ENCODE results near the gene GDAP1L1.
"Not testable (repeated sequence)": the region's sequence is repeated elsewhere in the genome, so short reads cannot be mapped to it uniquely, and the experiment has no call there.

GDAP1L1 gene

DNA sequence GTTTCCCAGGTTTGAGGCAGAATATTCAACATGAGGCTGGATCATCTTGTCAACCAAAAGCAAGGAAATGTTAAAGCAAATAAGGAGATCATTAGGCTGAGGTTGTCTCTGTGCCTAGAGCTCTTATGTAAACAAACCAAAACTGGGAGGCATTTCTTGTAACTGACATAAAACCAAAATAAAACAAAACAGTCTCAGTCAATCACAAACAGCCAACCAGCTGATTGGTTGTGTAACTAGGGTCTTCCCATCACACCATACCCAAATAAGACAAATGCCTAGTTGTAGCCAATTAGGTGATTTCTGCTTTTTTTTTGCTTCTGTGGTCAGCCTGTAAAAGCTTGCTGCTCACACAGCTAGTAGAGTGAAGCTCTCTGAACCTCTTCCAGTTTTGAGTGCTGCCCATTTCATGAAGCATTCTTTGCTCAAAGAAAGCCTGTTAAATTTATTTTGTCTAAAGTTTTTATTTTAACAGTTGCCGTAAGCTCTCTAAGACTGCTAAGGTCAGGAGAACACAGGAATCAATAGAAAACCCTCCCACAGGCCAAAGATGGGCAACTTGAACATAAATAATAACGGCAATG lies 72.8 kb downstream of the GDAP1L1 start:
- Histone ChIP-seq H3K27ac (ENCODE audit: low read depth in 2 of 2, low read length in 2 of 2) (no peak overlapping the region), H3K9me3 (ENCODE audit: control insufficient read depth in 2 of 2, low read length in 2 of 2) (no peaks in the 10 kb centered on the region), H3K4me1 (ENCODE audit: control insufficient read depth in 2 of 2, insufficient read depth in 2 of 2, low read length in 2 of 2) (peaks cover 6 to 8% of the 10 kb centered on the region in 2 donors), H3K27me3 (ENCODE audit: control insufficient read depth in 2 of 2, insufficient read depth in 2 of 2, low read length in 2 of 2) (no peaks in the 10 kb centered on the region), H3K4me3 (ENCODE audit: low read length in 2 of 2) (no peak overlapping the region), H3K36me3 (ENCODE audit: control insufficient read depth in 2 of 2, insufficient read depth in 2 of 2, low read length in 2 of 2) (no peaks in the 10 kb centered on the region), H3K9ac (ENCODE audit: low read depth in 1 of 2, low read length in 2 of 2) (no peak overlapping the region)

DNA sequence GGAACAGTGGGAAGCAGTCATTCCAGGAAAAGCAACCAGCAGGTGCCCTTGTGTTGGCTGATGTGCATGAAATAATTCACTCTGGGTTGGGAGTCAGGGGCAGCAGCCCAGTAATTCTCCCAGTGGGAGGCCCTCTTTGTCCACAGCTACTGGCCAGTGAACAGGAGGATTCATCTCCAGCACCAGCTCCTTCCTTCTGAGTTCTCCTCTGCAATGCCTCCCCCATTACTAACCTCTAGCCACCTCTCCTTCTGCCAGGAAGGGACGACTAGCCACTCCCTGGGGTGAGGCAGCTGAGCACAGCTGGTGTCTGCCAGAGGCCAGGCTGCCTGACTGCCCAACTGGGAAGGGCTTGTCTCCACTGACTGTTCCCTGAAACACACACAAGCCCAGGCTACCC lies 77.2 kb downstream of the GDAP1L1 start:
- Histone ChIP-seq H3K4me1 (ENCODE audit: control insufficient read depth in 2 of 2, insufficient read depth in 2 of 2, low read length in 2 of 2) (peaks cover 6 to 8% of the 10 kb centered on the region in 2 donors), H3K9ac (ENCODE audit: low read depth in 1 of 2, low read length in 2 of 2) (peak overlapping the region in 1 of 2 donors; percentile 23), H3K27me3 (ENCODE audit: control insufficient read depth in 2 of 2, insufficient read depth in 2 of 2, low read length in 2 of 2) (no peaks in the 10 kb centered on the region), H3K36me3 (ENCODE audit: control insufficient read depth in 2 of 2, insufficient read depth in 2 of 2, low read length in 2 of 2) (no peaks in the 10 kb centered on the region), H3K9me3 (ENCODE audit: control insufficient read depth in 2 of 2, low read length in 2 of 2) (no peaks in the 10 kb centered on the region), H3K4me3 (ENCODE audit: low read length in 2 of 2) (peak overlapping the region in 1 of 2 donors; percentile 18), H3K27ac (ENCODE audit: low read depth in 2 of 2, low read length in 2 of 2) (peak overlapping the region; percentile 63 to 79)

GRCh38 chr20:44326391-44327159 lies 79.5 kb downstream of the GDAP1L1 start:
- peak overlapping the region; percentile 47 to 50 for H3K4me3 ChIP-seq (ENCODE audit: low read length in 2 of 2)

GRCh38 chr20:44327748-44328147 lies 80.6 kb downstream of the GDAP1L1 start:
- H3K9ac ChIP-seq (ENCODE audit: low read depth in 1 of 2, low read length in 2 of 2); H3K36me3 ChIP-seq (ENCODE audit: control insufficient read depth in 2 of 2, insufficient read depth in 2 of 2, low read length in 2 of 2); H3K27ac ChIP-seq (ENCODE audit: low read depth in 2 of 2, low read length in 2 of 2); H3K9me3 ChIP-seq (ENCODE audit: control insufficient read depth in 2 of 2, low read length in 2 of 2); H3K4me1 ChIP-seq (ENCODE audit: control insufficient read depth in 2 of 2, insufficient read depth in 2 of 2, low read length in 2 of 2); H3K27me3 ChIP-seq (ENCODE audit: control insufficient read depth in 2 of 2, insufficient read depth in 2 of 2, low read length in 2 of 2); H3K4me3 ChIP-seq (ENCODE audit: low read length in 2 of 2): not testable (repeated sequence)

More at GRCh38 chr20:44326391-44327159, 79.5 kb downstream of the GDAP1L1 start:
- no peaks in the 10 kb centered on the region for H3K9me3 ChIP-seq (ENCODE audit: control insufficient read depth in 2 of 2, low read length in 2 of 2)
- no peaks in the 10 kb centered on the region for H3K27me3 ChIP-seq (ENCODE audit: control insufficient read depth in 2 of 2, insufficient read depth in 2 of 2, low read length in 2 of 2)
- peaks cover 6 to 8% of the 10 kb centered on the region in 2 donors for H3K4me1 ChIP-seq (ENCODE audit: control insufficient read depth in 2 of 2, insufficient read depth in 2 of 2, low read length in 2 of 2)
- peak overlapping the region in 1 of 2 donors; percentile 55 for H3K9ac ChIP-seq (ENCODE audit: low read depth in 1 of 2, low read length in 2 of 2)
- no peak overlapping the region for H3K27ac ChIP-seq (ENCODE audit: low read depth in 2 of 2, low read length in 2 of 2)
- no peaks in the 10 kb centered on the region for H3K36me3 ChIP-seq (ENCODE audit: control insufficient read depth in 2 of 2, insufficient read depth in 2 of 2, low read length in 2 of 2)

GRCh38 chr20:44328428-44328827 lies 81.3 kb downstream of the GDAP1L1 start:
- Histone ChIP-seq H3K4me1 (ENCODE audit: control insufficient read depth in 2 of 2, insufficient read depth in 2 of 2, low read length in 2 of 2) (peaks cover 6 to 8% of the 10 kb centered on the region in 2 donors), H3K27ac (ENCODE audit: low read depth in 2 of 2, low read length in 2 of 2) (no peak overlapping the region), H3K36me3 (ENCODE audit: control insufficient read depth in 2 of 2, insufficient read depth in 2 of 2, low read length in 2 of 2) (no peaks in the 10 kb centered on the region), H3K9ac (ENCODE audit: low read depth in 1 of 2, low read length in 2 of 2) (no peak overlapping the region), H3K27me3 (ENCODE audit: control insufficient read depth in 2 of 2, insufficient read depth in 2 of 2, low read length in 2 of 2) (no peaks in the 10 kb centered on the region), H3K4me3 (ENCODE audit: low read length in 2 of 2) (no peak overlapping the region), H3K9me3 (ENCODE audit: control insufficient read depth in 2 of 2, low read length in 2 of 2) (no peaks in the 10 kb centered on the region)

All from mucosa of rectum (tissue), 2 donors.